ENCODE measurements around the gene STMP1.

STMP1 gene

DNA sequence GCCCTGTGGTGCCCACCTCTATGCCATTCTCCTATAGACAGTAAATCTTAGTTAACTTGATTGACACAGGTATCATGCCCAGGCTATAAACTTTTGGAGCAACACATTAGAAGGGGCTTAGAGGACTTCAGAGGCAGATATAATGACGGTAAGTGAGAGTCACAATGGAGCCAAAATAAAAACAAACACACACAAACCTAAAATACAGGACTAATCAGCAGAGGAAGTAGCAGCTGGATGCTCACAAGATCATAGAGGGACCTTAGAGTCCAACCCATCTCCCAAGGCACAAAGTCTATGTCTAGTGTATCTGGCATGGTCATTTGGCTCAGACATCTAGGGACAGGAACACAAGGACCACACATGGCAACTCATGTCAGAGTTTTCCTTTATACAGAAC lies 53.4 kb downstream of the STMP1 start:
- H2BK12ac ChIP-seq (ENCODE audit: low read length): no peak overlapping the region
- H3K4ac ChIP-seq (ENCODE audit: low read length): no peak overlapping the region
- DNase-seq (ENCODE audit: low spot score): no peak
- no peak overlapping the region for H3K4me2 ChIP-seq (ENCODE audit: insufficient read depth, low read length, poor library complexity, severe bottlenecking)
- H4K91ac ChIP-seq (ENCODE audit: low read depth, low read length, poor library complexity): no peak overlapping the region
- no CpG with 5 or more reads among the region's 1 CpG for WGBS, 2 donors (ENCODE audit: extremely low coverage in 2 of 2, insufficient read length in 2 of 2, insufficient replicate concordance in 1 of 2)
- H2AK5ac ChIP-seq (ENCODE audit: low read depth, low read length): no peak overlapping the region
- no peak overlapping the region for H3K4me3 ChIP-seq (ENCODE audit: low read length in 2 of 2)
- no peak overlapping the region for H3K27ac ChIP-seq (replicated peaks; ENCODE audit: low read length)
- no peak overlapping the region for H2BK120ac ChIP-seq (ENCODE audit: low read depth, low read length)
- no peak overlapping the region for H3K9ac ChIP-seq (ENCODE audit: low read depth, low read length, poor library complexity)
- no peaks in the 10 kb centered on the region for H3K36me3 ChIP-seq (replicated peaks in 1 of 2; ENCODE audit: control insufficient read depth in 2 of 2, insufficient read depth in 2 of 2, low read length in 2 of 2)
- H2BK15ac ChIP-seq (ENCODE audit: low read length): no peak overlapping the region
- H3K14ac ChIP-seq (ENCODE audit: low read length): no peak overlapping the region
- no peaks in the 10 kb centered on the region for H3K9me3 ChIP-seq (replicated peaks in 1 of 2; ENCODE audit: control insufficient read depth in 2 of 2, insufficient read depth in 1 of 2, low read depth in 1 of 2, low read length in 2 of 2)
- H4K8ac ChIP-seq (ENCODE audit: low read depth, low read length): no peak overlapping the region
- no peak overlapping the region for H3K23ac ChIP-seq (ENCODE audit: low read depth, low read length, poor library complexity)
- H3K18ac ChIP-seq (ENCODE audit: low read length): no peak overlapping the region
- H2BK5ac ChIP-seq (ENCODE audit: low read length): no peak overlapping the region
- peaks cover 11 to 14% of the 10 kb centered on the region in 2 donors for H3K4me1 ChIP-seq (ENCODE audit: control insufficient read depth in 2 of 2, insufficient read depth in 1 of 2, low read depth in 1 of 2, low read length in 2 of 2)
- H3K27me3 ChIP-seq (ENCODE audit: control insufficient read depth in 3 of 3, insufficient read depth in 3 of 3, low read depth in 1 of 3, low read length in 3 of 3): no peaks in the 10 kb centered on the region
- no peak overlapping the region for H2AFZ ChIP-seq (ENCODE audit: low read length)
- H3K79me1 ChIP-seq (ENCODE audit: low read depth, low read length): no peaks in the 10 kb centered on the region

GRCh38 chr7:135716677-135717238 lies 54.4 kb downstream of the STMP1 start:
- no peak overlapping the region for H4K91ac ChIP-seq (ENCODE audit: low read depth, low read length, poor library complexity)
- no peak overlapping the region for H3K4me2 ChIP-seq (ENCODE audit: insufficient read depth, low read length, poor library complexity, severe bottlenecking)
- H3K14ac ChIP-seq (ENCODE audit: low read length): no peak overlapping the region
- H3K9me3 ChIP-seq (replicated peaks in 1 of 2; ENCODE audit: control insufficient read depth in 2 of 2, insufficient read depth in 1 of 2, low read depth in 1 of 2, low read length in 2 of 2): no peaks in the 10 kb centered on the region
- H3K9ac ChIP-seq (ENCODE audit: low read depth, low read length, poor library complexity): no peak overlapping the region
- no CpG with 5 or more reads among the region's 9 CpGs for WGBS, 2 donors (ENCODE audit: extremely low coverage in 2 of 2, insufficient read length in 2 of 2, insufficient replicate concordance in 1 of 2)
- H3K27me3 ChIP-seq (ENCODE audit: control insufficient read depth in 3 of 3, insufficient read depth in 3 of 3, low read depth in 1 of 3, low read length in 3 of 3): no peaks in the 10 kb centered on the region
- no peak overlapping the region for H3K23ac ChIP-seq (ENCODE audit: low read depth, low read length, poor library complexity)
- no peaks in the 10 kb centered on the region for H3K79me1 ChIP-seq (ENCODE audit: low read depth, low read length)
- no peak overlapping the region for H2BK12ac ChIP-seq (ENCODE audit: low read length)
- no peaks in the 10 kb centered on the region for H3K36me3 ChIP-seq (replicated peaks in 1 of 2; ENCODE audit: control insufficient read depth in 2 of 2, insufficient read depth in 2 of 2, low read length in 2 of 2)
- H2BK120ac ChIP-seq (ENCODE audit: low read depth, low read length): no peak overlapping the region
- H2BK15ac ChIP-seq (ENCODE audit: low read length): no peak overlapping the region
- no peak overlapping the region for H3K4ac ChIP-seq (ENCODE audit: low read length)
- H3K18ac ChIP-seq (ENCODE audit: low read length): no peak overlapping the region
- no peak for DNase-seq (ENCODE audit: low spot score)
- H2BK5ac ChIP-seq (ENCODE audit: low read length): no peak overlapping the region
- H3K27ac ChIP-seq (replicated peaks; ENCODE audit: low read length): no peak overlapping the region
- H4K8ac ChIP-seq (ENCODE audit: low read depth, low read length): no peak overlapping the region
- H3K4me3 ChIP-seq (ENCODE audit: low read length in 2 of 2): no peak overlapping the region
- no peak overlapping the region for H2AFZ ChIP-seq (ENCODE audit: low read length)
- H2AK5ac ChIP-seq (ENCODE audit: low read depth, low read length): no peak overlapping the region
- H3K4me1 ChIP-seq (ENCODE audit: control insufficient read depth in 2 of 2, insufficient read depth in 1 of 2, low read depth in 1 of 2, low read length in 2 of 2): peaks cover 14 to 15% of the 10 kb centered on the region in 2 donors

DNA sequence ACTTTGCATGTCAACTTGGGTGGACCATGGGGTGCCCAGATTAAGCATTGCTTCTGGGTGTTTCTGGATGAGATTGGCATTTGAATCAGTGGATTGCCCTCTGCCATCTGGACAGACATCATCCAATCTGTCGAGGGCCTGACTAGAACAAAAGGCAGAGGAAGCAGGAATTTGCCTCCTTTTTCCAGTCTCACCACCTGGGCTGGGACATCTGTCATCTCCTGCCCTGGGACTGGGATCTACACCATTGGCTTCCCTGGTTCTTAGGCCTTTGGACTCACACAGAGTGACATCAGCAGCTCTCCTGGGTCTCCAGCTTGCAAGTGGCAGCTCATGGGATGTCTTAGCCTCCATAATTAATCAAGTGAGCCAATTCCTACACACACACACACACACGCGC lies 55.4 kb downstream of the STMP1 start:
- Histone ChIP-seq H3K14ac (ENCODE audit: low read length) (no peak overlapping the region), H3K18ac (ENCODE audit: low read length) (no peak overlapping the region), H2BK120ac (ENCODE audit: low read depth, low read length) (no peak overlapping the region), H3K4ac (ENCODE audit: low read length) (no peak overlapping the region), H3K4me3 (ENCODE audit: low read length in 2 of 2) (no peak overlapping the region), H4K8ac (ENCODE audit: low read depth, low read length) (no peak overlapping the region), H3K79me1 (ENCODE audit: low read depth, low read length) (no peaks in the 10 kb centered on the region), H2BK12ac (ENCODE audit: low read length) (no peak overlapping the region), H3K27me3 (ENCODE audit: control insufficient read depth in 3 of 3, insufficient read depth in 3 of 3, low read depth in 1 of 3, low read length in 3 of 3) (no peaks in the 10 kb centered on the region), H2AFZ (ENCODE audit: low read length) (no peak overlapping the region), H4K91ac (ENCODE audit: low read depth, low read length, poor library complexity) (no peak overlapping the region), H3K27ac (replicated peaks; ENCODE audit: low read length) (no peak overlapping the region), H2AK5ac (ENCODE audit: low read depth, low read length) (no peak overlapping the region), H3K4me1 (ENCODE audit: control insufficient read depth in 2 of 2, insufficient read depth in 1 of 2, low read depth in 1 of 2, low read length in 2 of 2) (peaks cover 12 to 15% of the 10 kb centered on the region in 2 donors), H3K36me3 (replicated peaks in 1 of 2; ENCODE audit: control insufficient read depth in 2 of 2, insufficient read depth in 2 of 2, low read length in 2 of 2) (no peaks in the 10 kb centered on the region), H3K23ac (ENCODE audit: low read depth, low read length, poor library complexity) (no peak overlapping the region), H3K4me2 (ENCODE audit: insufficient read depth, low read length, poor library complexity, severe bottlenecking) (no peak overlapping the region), H2BK15ac (ENCODE audit: low read length) (no peak overlapping the region), H3K9me3 (replicated peaks in 1 of 2; ENCODE audit: control insufficient read depth in 2 of 2, insufficient read depth in 1 of 2, low read depth in 1 of 2, low read length in 2 of 2) (no peaks in the 10 kb centered on the region), H2BK5ac (ENCODE audit: low read length) (no peak overlapping the region), H3K9ac (ENCODE audit: low read depth, low read length, poor library complexity) (no peak overlapping the region)
- no peak for DNase-seq (ENCODE audit: low spot score)
- WGBS, 2 donors (ENCODE audit: extremely low coverage in 2 of 2, insufficient read length in 2 of 2, insufficient replicate concordance in 1 of 2): no CpG with 5 or more reads among the region's 3 CpGs

DNA sequence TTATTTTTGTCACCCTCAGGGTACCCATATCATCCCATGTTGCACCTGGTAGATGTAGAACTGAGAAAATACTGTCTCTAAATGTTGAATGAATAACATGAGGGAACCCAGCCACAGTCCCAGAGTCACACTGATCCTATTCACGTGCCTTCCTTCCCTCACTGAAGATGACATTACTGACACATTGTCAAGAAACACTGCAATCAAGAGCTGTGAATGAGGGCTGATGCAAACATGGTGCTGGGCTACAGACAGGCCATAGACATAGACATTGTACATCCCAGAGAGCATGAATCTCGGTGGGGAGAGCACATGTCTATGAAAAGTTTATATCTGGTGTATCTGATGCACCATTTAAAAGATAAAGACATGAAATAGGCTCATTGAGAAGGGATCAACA lies 55.9 kb downstream of the STMP1 start:
- Histone ChIP-seq H4K91ac (ENCODE audit: low read depth, low read length, poor library complexity) (no peak overlapping the region), H3K14ac (ENCODE audit: low read length) (no peak overlapping the region), H3K4me1 (ENCODE audit: control insufficient read depth in 2 of 2, insufficient read depth in 1 of 2, low read depth in 1 of 2, low read length in 2 of 2) (peaks cover 12 to 15% of the 10 kb centered on the region in 2 donors), H3K27me3 (ENCODE audit: control insufficient read depth in 3 of 3, insufficient read depth in 3 of 3, low read depth in 1 of 3, low read length in 3 of 3) (peaks cover 0 to 3% (median 0%) of the 10 kb centered on the region in 3 experiments), H2AK5ac (ENCODE audit: low read depth, low read length) (no peak overlapping the region), H2AFZ (ENCODE audit: low read length) (no peak overlapping the region), H2BK12ac (ENCODE audit: low read length) (no peak overlapping the region), H3K9ac (ENCODE audit: low read depth, low read length, poor library complexity) (no peak overlapping the region), H2BK120ac (ENCODE audit: low read depth, low read length) (no peak overlapping the region), H3K4ac (ENCODE audit: low read length) (no peak overlapping the region), H3K4me3 (ENCODE audit: low read length in 2 of 2) (no peak overlapping the region), H3K9me3 (replicated peaks in 1 of 2; ENCODE audit: control insufficient read depth in 2 of 2, insufficient read depth in 1 of 2, low read depth in 1 of 2, low read length in 2 of 2) (no peaks in the 10 kb centered on the region), H3K36me3 (replicated peaks in 1 of 2; ENCODE audit: control insufficient read depth in 2 of 2, insufficient read depth in 2 of 2, low read length in 2 of 2) (no peaks in the 10 kb centered on the region), H3K27ac (replicated peaks; ENCODE audit: low read length) (no peak overlapping the region), H4K8ac (ENCODE audit: low read depth, low read length) (no peak overlapping the region), H3K18ac (ENCODE audit: low read length) (no peak overlapping the region), H2BK5ac (ENCODE audit: low read length) (no peak overlapping the region), H2BK15ac (ENCODE audit: low read length) (no peak overlapping the region), H3K79me1 (ENCODE audit: low read depth, low read length) (no peaks in the 10 kb centered on the region), H3K23ac (ENCODE audit: low read depth, low read length, poor library complexity) (no peak overlapping the region), H3K4me2 (ENCODE audit: insufficient read depth, low read length, poor library complexity, severe bottlenecking) (no peak overlapping the region)
- no CpG with 5 or more reads among the region's 2 CpGs for WGBS, 2 donors (ENCODE audit: extremely low coverage in 2 of 2, insufficient read length in 2 of 2, insufficient replicate concordance in 1 of 2)
- DNase-seq (ENCODE audit: low spot score): no peak

Data from neuronal stem cell (in vitro differentiated cells).